HG02852 (cell line): ENCODE data around the gene APOLD1.
"Not testable (repeated sequence)": the region's sequence is repeated elsewhere in the genome, so short reads cannot be mapped to it uniquely, and the experiment has no call there.

ENCODE experiments used
- ATAC-seq: cut with Tn5 transposase; IDR thresholded peaks from one replicate; pipeline ENCODE4 v1.9.1; 2021; ENCODE audit warnings: mild to moderate bottlenecking, moderate library complexity; ENCODE audit not compliant: unreplicated experiment

Gene APOLD1

GRCh38 chr12:12784116-12784515, 1.3 kb upstream of the APOLD1 start:
- no peak for ATAC-seq

- ATAC-seq, result peak; percentile 27
These were observed 869 bp downstream of the APOLD1 start for GRCh38 chr12:12786351-12786705.

- ATAC-seq, result peak; percentile 81
These were observed 1.5 kb downstream of the APOLD1 start for GRCh38 chr12:12786706-12787601.

GRCh38 chr12:12788131-12788530, 2.7 kb downstream of the APOLD1 start:
- no peak for ATAC-seq

- ATAC-seq, result peak; percentile 49
These were observed 3.4 kb downstream of the APOLD1 start for GRCh38 chr12:12788675-12789368.

GRCh38 chr12:12790956-12791355, 5.5 kb downstream of the APOLD1 start:
- ATAC-seq, result no peak

GRCh38 chr12:12791756-12792369, 6.4 kb downstream of the APOLD1 start:
- no peak for ATAC-seq

GRCh38 chr12:12792421-12792820, 7.0 kb downstream of the APOLD1 start:
- ATAC-seq, result no peak

- no peak for ATAC-seq
These were observed 9.2 kb downstream of the APOLD1 start for GRCh38 chr12:12794686-12795085.

- no peak for ATAC-seq
These were observed 10.7 kb downstream of the APOLD1 start for GRCh38 chr12:12796171-12796570.

- ATAC-seq, result no peak
These were observed 11.7 kb downstream of the APOLD1 start for GRCh38 chr12:12796928-12797793.

- ATAC-seq, result no peak
These were observed 12.3 kb downstream of the APOLD1 start for GRCh38 chr12:12797794-12798152.

- ATAC-seq, result no peak
These were observed 13.0 kb downstream of the APOLD1 start for GRCh38 chr12:12798480-12798879.

- no peak for ATAC-seq
These were observed 13.9 kb downstream of the APOLD1 start for GRCh38 chr12:12799163-12799920.

- no peak for ATAC-seq
These were observed 15.1 kb downstream of the APOLD1 start for GRCh38 chr12:12800406-12801180.

- not testable (repeated sequence) for ATAC-seq
These were observed 16.2 kb downstream of the APOLD1 start for GRCh38 chr12:12801656-12802055.

- peak; percentile 76 for ATAC-seq
These were observed 17.7 kb downstream of the APOLD1 start for GRCh38 chr12:12803186-12803585.

- no peak for ATAC-seq
These were observed 18.6 kb downstream of the APOLD1 start for GRCh38 chr12:12804011-12804410.

- no peak for ATAC-seq
These were observed 19.0 kb downstream of the APOLD1 start for GRCh38 chr12:12804432-12804886.
